K562 (cell line): Measurements from ENCODE around the gene TSPAN14. TPM values are rescaled to one million over a fixed set of nuclear protein-coding genes. Genes with fewer than 3 reads are reported as not detected.

Source experiments
- FOXK2 ChIP-seq, 2 experiments: fragments of 450-650 bp; IDR thresholded peaks in 1 of 2; conservative IDR thresholded peaks in 1 of 2; 2 replicates each; pipeline ENCODE4 v1.6.1; 2016; ENCODE audit warnings: low read depth in 2 of 2, mild to moderate bottlenecking in 1 of 2
- KHSRP ChIP-seq: fragments of 450-650 bp; IDR thresholded peaks from 2 replicates; pipeline ENCODE4 v1.6.1; 2017
- NBN ChIP-seq: fragments of 450-650 bp; IDR thresholded peaks from 2 replicates; pipeline ENCODE4 v1.6.1; 2016; ENCODE audit warnings: low read depth, mild to moderate bottlenecking
- REST ChIP-seq, 2 experiments: fragments of 450-650 bp; formaldehyde crosslinking in 1 of 2; IDR thresholded peaks; 2 replicates each; pipeline versions ENCODE4 v1.4.0 to v1.6.1; 2014 to 2020; ENCODE audit warnings: mild to moderate bottlenecking in 2 of 2, borderline replicate concordance in 1 of 2, low read depth in 1 of 2
- ZNF280B ChIP-seq: fragments of 250-450 bp; sonication (Bioruptor Pico); IDR thresholded peaks from 2 replicates; pipeline ENCODE4 v1.5.1; 2021; ENCODE audit warnings: mild to moderate bottlenecking
- ZNF764 ChIP-seq: fragments of 250-450 bp; sonication (Bioruptor Pico); IDR thresholded peaks from 2 replicates; pipeline ENCODE4 v1.4.0; 2020; ENCODE audit warnings: low read depth, mild to moderate bottlenecking, moderate library complexity
- ZSCAN32 ChIP-seq: fragments of 450-650 bp; formaldehyde crosslinking; IDR thresholded peaks from 2 replicates; pipeline ENCODE4 v1.4.0; 2020; ENCODE audit warnings: mild to moderate bottlenecking, moderate library complexity
- polyA plus RNA-seq, 8 experiments: library from polyadenylated mRNA; depleted of rRNA in 4 of 8; stranded (reverse) in 5 of 8; unstranded in 3 of 8; fragments of >200 nt; fragmentation: Nextera tagmentation in 2 of 8; fragmentation: Illumina TruSeq in 1 of 8; extraction: Ambion mirVana in 2 of 8; extraction: Trizol in 1 of 8; gene quantifications; 2 replicates each; pipeline versions ENCODE4 v1.2.1 to v1.2.3, GENCODE V29; 2011 to 2014; ENCODE audit warnings: inconsistent platforms in 1 of 8, missing spikeins in 1 of 8
- total RNA-seq, 7 experiments: library from RNA; depleted of rRNA in 6 of 7; stranded (reverse); fragments of >200 nt in 6 of 7; fragmentation: Illumina TruSeq in 2 of 7; extraction: Trizol in 2 of 7; gene quantifications; 2 replicates each; pipeline versions ENCODE4 v1.2.1 to v1.2.3, GENCODE V29; 2011 to 2021; ENCODE audit warnings: low replicate concordance in 1 of 7

Gene TSPAN14
- total and polyA plus RNA-seq, 9 of the 15 experiments (the other 6 are each of a cell fraction or from before 2014, with no cell fraction given), result 5.8 to 92.9 (median 23.3) TPM

GRCh38 chr10:80537736-80538480 is 83.8 kb downstream of the TSPAN14 start, which contains the start of gene SH2D4B (continued):
- TF ChIP-seq REST (IDR thresholded peaks at IDR 0.05; ENCODE audit: borderline replicate concordance) (no peak), REST (CRISPR knock-in tag; IDR thresholded peaks at IDR 0.05; ENCODE audit: low read depth) (no peak), FOXK2 (conservative IDR thresholded peaks at IDR 0.05 in 1 of 2, IDR thresholded peaks at IDR 0.05 in 1 of 2; ENCODE audit: low read depth in 2 of 2) (no peak), ZSCAN32 (CRISPR knock-in tag) (no peak), KHSRP (no peak), ZNF280B (CRISPR knock-in tag) (no peak), NBN (no peak), ZNF764 (CRISPR knock-in tag) (no peak)
